ENCODE measurements around the gene NPR2.
A peak's percentile ranks its signal among the peaks of the same experiment; 100 is the strongest.

NPR2 gene

DNA sequence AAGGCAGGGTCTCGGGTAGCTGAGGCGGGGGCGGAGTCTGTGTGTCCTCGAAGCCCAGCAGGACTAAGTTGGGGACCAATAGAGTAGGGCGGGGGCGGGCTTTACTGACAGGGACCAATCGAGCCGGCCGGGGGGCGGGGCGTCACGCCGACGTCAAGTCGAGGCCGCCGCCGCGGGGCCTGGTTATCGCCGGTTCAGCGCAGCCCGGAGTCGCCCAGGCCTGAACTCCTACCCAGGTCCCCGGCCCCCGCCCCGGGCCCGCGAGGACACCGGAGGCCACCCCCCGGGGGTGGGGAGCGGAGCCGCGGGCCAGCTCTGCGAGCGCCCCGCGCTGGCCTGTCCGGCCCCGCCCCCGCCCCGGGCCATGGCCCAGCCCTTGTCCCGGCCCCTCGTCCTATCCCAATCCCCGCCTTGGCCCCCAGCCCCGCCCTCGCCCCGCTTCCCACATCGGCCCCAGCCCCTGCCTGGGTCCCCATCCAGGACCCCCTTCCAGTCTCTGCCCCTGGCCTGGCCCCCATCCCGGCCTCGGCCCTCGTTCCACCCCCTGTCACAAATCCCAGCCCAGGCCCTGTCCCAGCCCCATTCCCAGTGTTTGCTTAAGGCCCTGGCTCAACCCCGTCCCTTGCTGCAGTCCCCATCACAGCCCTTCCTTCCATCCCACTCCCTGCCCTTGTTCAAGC, 37.8 kb downstream of the NPR2 start, which contains the start of gene TMEM8B:
TSS of gene TMEM8B (plus strand) at position 145 of the 680 bp plus-strand sequence. CDS start at position 365, 220 bp downstream.
- Mint-ChIP-seq H3K4me3 (peak within 1 kb of the TSS; percentile 92 to 94), H3K27me3 (peaks cover 12% of the 10 kb centered on the region), H3K27ac (peak within 1 kb of the TSS; percentile 89 to 95), H3K9me3 (no peaks in the 10 kb centered on the region), H3K4me1 (peaks cover 43% of the 10 kb centered on the region)
- DNase-seq: peak; percentile 83 to 85
- ATAC-seq: peak; percentile 91

GRCh38 chr9:35829764-35830096, 38.3 kb downstream of the NPR2 start:
- Mint-ChIP-seq H3K9me3 (no peaks in the 10 kb centered on the region), H3K27ac (peak overlapping the region; percentile 85 to 89), H3K27me3 (peaks cover 12% of the 10 kb centered on the region), H3K4me1 (peaks cover 43% of the 10 kb centered on the region), H3K4me3 (peak overlapping the region; percentile 85 to 90)
- no peak for DNase-seq
- peak; percentile 11 for ATAC-seq

GRCh38 chr9:35831040-35831439, 39.6 kb downstream of the NPR2 start:
- H3K4me3 Mint-ChIP-seq: no peak overlapping the region
- H3K4me1 Mint-ChIP-seq: peaks cover 36% of the 10 kb centered on the region
- no peak overlapping the region for H3K27ac Mint-ChIP-seq
- DNase-seq (no peak), ATAC-seq (no peak)
- H3K27me3 Mint-ChIP-seq: peaks cover 12% of the 10 kb centered on the region
- no peaks in the 10 kb centered on the region for H3K9me3 Mint-ChIP-seq

GRCh38 chr9:35832814-35833213, 41.4 kb downstream of the NPR2 start:
- Mint-ChIP-seq H3K27me3 (no peaks in the 10 kb centered on the region), H3K4me3 (no peak overlapping the region), H3K9me3 (no peaks in the 10 kb centered on the region), H3K4me1 (peaks cover 27% of the 10 kb centered on the region), H3K27ac (no peak overlapping the region)
- DNase-seq (no peak), ATAC-seq (no peak)

DNA sequence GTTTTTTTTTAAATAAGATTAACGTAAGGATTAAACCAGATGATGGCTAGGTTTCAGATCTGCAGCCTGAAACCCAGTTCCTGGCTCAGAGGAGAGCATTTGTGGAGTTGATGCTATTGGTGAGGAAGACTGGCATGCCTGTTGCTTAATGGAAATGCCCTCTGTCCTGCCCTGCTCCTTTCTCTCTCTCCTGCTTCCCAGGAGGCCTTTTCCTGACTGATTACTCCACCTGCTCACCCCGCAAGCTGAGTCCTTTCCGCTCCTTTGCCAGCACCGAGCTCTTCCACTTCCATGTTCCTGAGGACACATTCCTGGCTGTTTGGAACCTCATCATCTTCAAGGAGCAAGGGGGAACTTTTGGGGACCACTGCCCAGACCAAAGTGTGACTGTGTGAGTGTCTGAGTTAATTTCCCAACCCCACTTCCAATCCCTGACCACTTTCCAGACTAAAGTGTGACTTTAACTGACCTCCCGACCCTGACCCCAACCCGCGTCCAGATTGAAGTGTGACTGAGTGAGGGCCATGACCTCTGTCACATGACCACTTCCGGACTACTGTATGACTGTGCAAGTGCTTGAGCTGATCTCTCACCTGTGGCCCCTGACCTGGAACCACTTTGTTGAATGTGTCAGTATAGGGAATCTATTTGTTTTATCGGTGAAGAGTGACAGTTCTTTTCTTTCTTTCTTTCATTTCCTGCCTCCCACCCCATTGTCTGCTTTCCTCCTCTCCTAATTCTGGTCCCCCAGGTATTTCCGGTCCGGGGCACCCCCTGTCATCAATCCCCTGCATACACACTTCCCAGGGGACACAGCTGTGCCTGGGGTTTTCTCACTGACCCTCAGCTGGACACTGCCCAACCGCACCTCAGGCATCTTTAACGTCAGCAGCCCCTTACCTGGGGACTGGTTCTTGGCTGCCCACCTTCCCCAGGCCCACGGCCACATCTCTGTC, 43.1 kb downstream of the NPR2 start:
- DNase-seq: no peak
- H3K9me3 Mint-ChIP-seq: no peaks in the 10 kb centered on the region
- H3K4me1 Mint-ChIP-seq: peaks cover 16% of the 10 kb centered on the region
- H3K27ac Mint-ChIP-seq: no peak overlapping the region
- H3K27me3 Mint-ChIP-seq: no peaks in the 10 kb centered on the region
- no peak for ATAC-seq
- no peak overlapping the region for H3K4me3 Mint-ChIP-seq

GRCh38 chr9:35835216-35835632, 43.8 kb downstream of the NPR2 start:
- no peak for ATAC-seq
- Mint-ChIP-seq H3K4me3 (no peak overlapping the region), H3K27me3 (no peaks in the 10 kb centered on the region), H3K27ac (no peak overlapping the region), H3K9me3 (no peaks in the 10 kb centered on the region), H3K4me1 (peaks cover 9% of the 10 kb centered on the region)
- no peak for DNase-seq

- H3K9me3 Mint-ChIP-seq: no peaks in the 10 kb centered on the region
- no peaks in the 10 kb centered on the region for H3K27me3 Mint-ChIP-seq
- DNase-seq (no peak), ATAC-seq (no peak)
- peak overlapping the region in 1 of 2 donors; percentile 64 for H3K27ac Mint-ChIP-seq
- H3K4me3 Mint-ChIP-seq: no peak overlapping the region
- peaks cover 3% of the 10 kb centered on the region for H3K4me1 Mint-ChIP-seq
Measured at GRCh38 chr9:35835766-35836165, 44.4 kb downstream of the NPR2 start.

DNA sequence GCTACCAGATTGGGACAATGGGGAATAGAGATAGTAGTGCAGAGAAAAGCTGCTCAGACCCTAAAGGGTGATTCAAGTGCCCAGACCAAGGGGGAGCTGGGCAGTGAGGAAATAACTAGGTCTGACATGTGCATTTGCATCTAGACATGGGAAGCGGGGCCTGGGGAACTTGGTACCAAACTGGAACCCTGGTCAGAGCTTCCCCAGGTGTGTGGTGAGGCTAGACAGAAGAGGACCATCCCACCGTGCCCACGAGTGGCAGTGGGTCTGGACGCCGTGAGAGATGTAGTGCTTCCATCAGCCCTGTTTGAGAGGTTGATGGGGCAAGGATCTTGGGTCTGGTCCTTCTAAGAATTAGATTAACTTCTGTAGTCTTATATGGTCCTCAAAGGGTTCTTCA, 45.2 kb downstream of the NPR2 start:
- no peaks in the 10 kb centered on the region for H3K4me1 Mint-ChIP-seq

GRCh38 chr9:35839926-35840325, 48.5 kb downstream of the NPR2 start:
- DNase-seq: no peak
- no peaks in the 10 kb centered on the region for H3K9me3 Mint-ChIP-seq
- H3K4me3 Mint-ChIP-seq: no peak overlapping the region
- H3K4me1 Mint-ChIP-seq: peaks cover 17% of the 10 kb centered on the region
- peak overlapping the region in 1 of 2 donors; percentile 76 for H3K27ac Mint-ChIP-seq
- ATAC-seq: no peak
- no peaks in the 10 kb centered on the region for H3K27me3 Mint-ChIP-seq

More for the DNA sequence above, 45.2 kb downstream of the NPR2 start:
- H3K9me3 Mint-ChIP-seq: no peaks in the 10 kb centered on the region
- H3K27me3 Mint-ChIP-seq: no peaks in the 10 kb centered on the region
- H3K4me3 Mint-ChIP-seq: no peak overlapping the region
- ATAC-seq (no peak), DNase-seq (no peak)
- no peak overlapping the region for H3K27ac Mint-ChIP-seq

DNA sequence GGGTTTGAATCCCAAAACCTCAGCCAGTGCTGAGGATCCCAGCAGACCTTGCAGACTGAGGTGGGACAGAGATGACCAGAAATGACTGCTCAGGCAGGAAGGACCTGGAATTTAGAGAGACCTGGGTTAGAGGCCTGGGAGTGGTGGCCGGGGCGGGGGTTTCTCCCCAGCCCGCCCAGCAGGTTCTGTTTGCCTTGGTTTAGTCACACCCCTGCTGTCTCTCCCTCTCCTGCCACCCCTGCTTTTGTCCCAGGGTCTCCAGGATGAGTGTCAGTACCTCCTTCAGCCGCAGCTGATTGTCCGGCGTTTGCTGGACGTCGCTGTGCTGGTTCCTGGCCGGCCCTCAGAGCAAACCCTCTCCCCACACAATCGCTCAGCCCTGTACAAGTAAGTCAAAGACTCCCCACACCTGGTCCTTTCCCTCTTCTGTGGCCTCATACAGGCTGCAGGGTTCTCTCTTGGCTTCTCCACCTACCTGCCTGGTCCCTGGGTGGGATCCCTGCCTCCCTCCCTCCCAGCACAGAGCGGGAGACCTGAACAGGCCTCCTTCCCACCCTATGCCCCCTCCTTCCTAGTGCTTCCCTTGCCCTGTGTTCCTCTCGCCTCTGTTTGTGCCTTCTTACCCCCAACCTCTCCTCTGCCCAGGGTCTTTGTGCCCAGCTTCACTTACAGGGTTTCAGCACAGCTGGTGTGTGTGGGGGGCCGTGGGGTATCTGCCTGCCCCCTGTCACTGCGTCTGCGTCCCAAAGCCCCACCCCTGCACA, 49.7 kb downstream of the NPR2 start:
- no peaks in the 10 kb centered on the region for H3K27me3 Mint-ChIP-seq
- peaks cover 28% of the 10 kb centered on the region for H3K4me1 Mint-ChIP-seq
- ATAC-seq (no peak), DNase-seq (no peak)
- H3K4me3 Mint-ChIP-seq: no peak overlapping the region
- H3K27ac Mint-ChIP-seq: peak overlapping the region in 1 of 2 donors; percentile 75
- no peaks in the 10 kb centered on the region for H3K9me3 Mint-ChIP-seq

GRCh38 chr9:35841645-35841900, 50.2 kb downstream of the NPR2 start:
- H3K4me3 Mint-ChIP-seq: no peak overlapping the region
- no peak for DNase-seq
- no peak for ATAC-seq
- H3K27me3 Mint-ChIP-seq: no peaks in the 10 kb centered on the region
- peaks cover 30% of the 10 kb centered on the region for H3K4me1 Mint-ChIP-seq
- H3K9me3 Mint-ChIP-seq: no peaks in the 10 kb centered on the region
- H3K27ac Mint-ChIP-seq: peak overlapping the region in 1 of 2 donors; percentile 75

DNA sequence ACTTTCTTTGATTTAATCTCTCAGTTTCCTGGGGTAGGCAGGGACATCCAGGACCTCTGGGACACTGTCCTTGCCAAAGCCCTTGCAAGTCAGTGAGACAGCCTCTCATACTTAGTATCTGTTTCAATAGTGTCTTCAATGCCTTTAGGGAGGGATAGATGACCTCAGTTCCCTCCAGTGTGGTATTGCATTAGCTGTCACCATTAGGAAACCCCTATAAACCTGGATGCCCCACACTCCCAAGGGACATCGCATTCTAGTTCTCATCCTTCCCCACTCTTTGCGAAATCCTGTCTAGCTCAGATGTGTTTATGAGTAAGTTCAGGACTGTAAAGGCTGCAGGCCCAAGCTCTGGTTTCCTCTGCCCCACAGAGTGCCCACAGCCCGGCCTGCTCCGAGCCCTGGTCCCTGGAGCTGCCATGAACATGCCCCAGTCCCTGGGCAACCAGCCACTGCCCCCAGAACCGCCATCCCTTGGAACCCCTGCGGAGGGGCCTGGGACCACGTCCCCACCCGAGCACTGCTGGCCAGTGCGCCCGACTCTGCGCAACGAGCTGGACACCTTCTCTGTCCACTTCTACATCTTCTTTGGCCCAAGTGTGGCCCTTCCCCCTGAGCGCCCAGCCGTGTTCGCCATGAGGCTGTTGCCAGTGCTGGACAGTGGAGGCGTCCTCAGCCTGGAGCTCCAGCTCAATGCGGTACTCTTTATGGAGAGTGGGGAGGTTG, 50.8 kb downstream of the NPR2 start:
- H3K4me1 Mint-ChIP-seq: peaks cover 36% of the 10 kb centered on the region
- ATAC-seq: no peak
- H3K9me3 Mint-ChIP-seq: no peaks in the 10 kb centered on the region
- DNase-seq: no peak
- H3K27ac Mint-ChIP-seq: no peak overlapping the region
- no peak overlapping the region for H3K4me3 Mint-ChIP-seq
- no peaks in the 10 kb centered on the region for H3K27me3 Mint-ChIP-seq

DNA sequence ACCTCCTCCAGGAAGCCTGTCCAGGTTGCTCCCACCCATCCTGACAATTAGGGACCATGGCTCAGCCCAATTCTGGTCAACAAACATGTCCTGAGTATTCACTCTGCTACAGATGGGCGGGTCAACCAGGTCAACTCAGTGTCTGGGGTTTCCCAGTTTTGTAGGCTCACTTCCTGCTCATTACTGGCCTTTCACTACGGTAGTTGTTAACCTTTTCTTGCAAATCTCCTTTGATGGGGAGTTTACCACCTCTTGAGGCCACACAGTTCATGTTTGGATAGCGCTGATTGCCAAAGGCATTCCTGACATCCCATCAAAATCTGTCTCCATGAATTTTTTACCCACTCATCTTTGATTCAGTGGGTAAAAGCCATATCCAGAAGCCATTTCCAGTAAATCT, 51.4 kb downstream of the NPR2 start:
- H3K4me3 Mint-ChIP-seq: no peak overlapping the region
- no peak overlapping the region for H3K27ac Mint-ChIP-seq
- no peak for DNase-seq
- peak; percentile 48 for ATAC-seq
- no peaks in the 10 kb centered on the region for H3K27me3 Mint-ChIP-seq
- no peaks in the 10 kb centered on the region for H3K9me3 Mint-ChIP-seq
- H3K4me1 Mint-ChIP-seq: peaks cover 42% of the 10 kb centered on the region

GRCh38 chr9:35844628-35845270, 53.4 kb downstream of the NPR2 start:
- Mint-ChIP-seq H3K4me3 (no peak overlapping the region), H3K4me1 (peaks cover 55% of the 10 kb centered on the region), H3K9me3 (no peaks in the 10 kb centered on the region), H3K27ac (peak overlapping the region in 1 of 2 donors; percentile 3), H3K27me3 (no peaks in the 10 kb centered on the region)
- DNase-seq (no peak), ATAC-seq (peak; percentile 64)
